ENCODE measurements around the gene WDR55. TPM values are rescaled to one million over a fixed set of nuclear protein-coding genes. Genes with fewer than 3 reads are reported as not detected.

The WDR55 gene
- polyA plus RNA-seq, 2 of the 4 experiments (the other 2 are of a cell fraction) = 23.3 to 36.2 TPM

- H3K27ac ChIP-seq = no peak overlapping the region
- no peaks in the 10 kb centered on the region for H3K9me3 ChIP-seq
- CTCF ChIA-PET = interaction anchor here (1.3 kb wide), 1 partner anchor 8 kb away, joined by 4 read pairs; no protein-coding TSS in a partner anchor
- POLR2A ChIA-PET = no interaction called here
- ATAC-seq = no peak
- 81% methylated on average over 5 of the region's 5 CpGs for WGBS (ENCODE audit: missing lambda C conversion rate)
- no peak for FAIRE-seq
- TF ChIP-seq BCL3 (IDR thresholded peaks at IDR 0.05) = no peak
- no peak for TF ChIP-seq NR3C1 (IDR thresholded peaks at IDR 0.05)
- TF ChIP-seq ZSCAN20 (CRISPR knock-in tag; IDR thresholded peaks at IDR 0.05) = no peak
- TF ChIP-seq RARB (CRISPR knock-in tag; IDR thresholded peaks at IDR 0.05) = no peak
- no peak for TF ChIP-seq CBX8 (IDR thresholded peaks at IDR 0.05)
- no peak for TF ChIP-seq PHF8 (IDR thresholded peaks at IDR 0.05; ENCODE audit: borderline replicate concordance, low read depth)
- no peak for TF ChIP-seq FOSL2 (IDR thresholded peaks at IDR 0.05)
- no peak for TF ChIP-seq FOSL2 (CRISPR knock-in tag; IDR thresholded peaks at IDR 0.05)
- no peak for TF ChIP-seq ATOH8 (CRISPR knock-in tag; IDR thresholded peaks at IDR 0.05; ENCODE audit: low read depth)
- TF ChIP-seq SMC3 (IDR thresholded peaks at IDR 0.05) = no peak
- H3K4me3 ChIP-seq = no peak overlapping the region
- H3K4me1 ChIP-seq = peaks cover 17% of the 10 kb centered on the region
- no peak overlapping the region for H3K4me2 ChIP-seq
- no peak for DNase-seq (ENCODE audit: low read depth in 1 of 2, low spot score in 1 of 2)
Measured at GRCh38 chr5:140694276-140694675, 29.6 kb downstream of the WDR55 start.

GRCh38 chr5:140696891-140697492 lies 32.3 kb downstream of the WDR55 start:
- ATAC-seq (no peak), FAIRE-seq (no peak), DNase-seq (ENCODE audit: low read depth in 1 of 2, low spot score in 1 of 2) (no peak)
- Histone ChIP-seq H3K9me3 (no peaks in the 10 kb centered on the region), H3K4me2 (no peak overlapping the region), H3K4me3 (no peak overlapping the region), H3K4me1 (peaks cover 23% of the 10 kb centered on the region), H3K27ac (no peak overlapping the region)
- 87% methylated on average over 4 of the region's 4 CpGs for WGBS (ENCODE audit: missing lambda C conversion rate)
- POLR2A ChIA-PET = no interaction called here
- CTCF ChIA-PET = interaction anchor here (0.6 to 0.8 kb wide), 3 partner anchors 10 to 16 kb away, joined by 3 to 6 read pairs (median 5); no protein-coding TSS in a partner anchor
- no peak for TF ChIP-seq CTCF (IDR thresholded peaks at IDR 0.05)
- no peak for TF ChIP-seq CBX2 (IDR thresholded peaks at IDR 0.05; ENCODE audit: borderline replicate concordance, low read depth)
- no peak for TF ChIP-seq SREBF2 (IDR thresholded peaks at IDR 0.05)
- no peak for TF ChIP-seq RFX5 (IDR thresholded peaks at IDR 0.05)
- no peak for TF ChIP-seq PBX3 (IDR thresholded peaks at IDR 0.05)
- TF ChIP-seq JUN (IDR thresholded peaks at IDR 0.05) = no peak
- TF ChIP-seq FOSL2 (IDR thresholded peaks at IDR 0.05) = no peak
- TF ChIP-seq FOSL2 (CRISPR knock-in tag; IDR thresholded peaks at IDR 0.05) = no peak
- no peak for TF ChIP-seq ELK1 (IDR thresholded peaks at IDR 0.05; ENCODE audit: low read depth, low read length)
- no peak for TF ChIP-seq TFCP2L1 (CRISPR knock-in tag; IDR thresholded peaks at IDR 0.05)
- TF ChIP-seq NPAS2 (CRISPR knock-in tag; IDR thresholded peaks at IDR 0.05; ENCODE audit: borderline replicate concordance) = no peak
- TF ChIP-seq CBX8 (IDR thresholded peaks at IDR 0.05) = no peak
